Neural cell (in vitro differentiated cells): ENCODE results near the gene CCNE1.

Experiments used
- EZH2 ChIP-seq: fragments of 200-600, 300-800 bp; shearing (Covaris generic), sonication (generic); IDR thresholded peaks from 2 replicates; pipeline ENCODE4 v1.6.1; 2014; ENCODE audit warnings: antibody characterized with exemption, low read length, borderline replicate concordance, mild to moderate bottlenecking; ENCODE audit not compliant: insufficient read depth, poor library complexity, severe bottlenecking
- POLR2AphosphoS5 ChIP-seq: IDR thresholded peaks from 2 replicates; pipeline ENCODE4 v1.6.1; 2012

GRCh38 chr19:29796173-29796573 is 15.6 kb upstream of the CCNE1 start:
- TF ChIP-seq EZH2 (no peak), POLR2AphosphoS5 (no peak)
